Hepatocyte (in vitro differentiated cells): ENCODE measurements around the gene LRRC49. TPM values are rescaled to one million over a fixed set of nuclear protein-coding genes. Genes with fewer than 3 reads are reported as not detected.

ENCODE experiments used
- DNase-seq: peaks from one replicate; pipeline ENCODE4 v3.0.0-alpha.2; 2016; ENCODE audit warnings: low spot score
- H2AFZ ChIP-seq: fragments of 200-600 bp; sonication (generic); 2 replicates; pipeline ENCODE4 v1.6.0; 2016; ENCODE audit warnings: antibody characterized with exemption, mild to moderate bottlenecking
- H3K27ac ChIP-seq: fragments of 200-600 bp; sonication (generic); 2 replicates; pipeline ENCODE4 v1.5.1; 2016; ENCODE audit warnings: mild to moderate bottlenecking
- H3K27me3 ChIP-seq: fragments of 200-600 bp; sonication (generic); 2 replicates; pipeline ENCODE4 v1.6.1; 2016
- H3K36me3 ChIP-seq: fragments of 200-600 bp; sonication (generic); replicated peaks from 2 replicates; pipeline ENCODE4 v1.5.1; 2016; ENCODE audit warnings: low read depth; ENCODE audit not compliant: insufficient read depth
- H3K4me1 ChIP-seq: fragments of 200-600 bp; sonication (generic); 2 replicates; pipeline ENCODE4 v1.5.1; 2016; ENCODE audit warnings: mild to moderate bottlenecking, moderate library complexity; ENCODE audit not compliant: insufficient read depth
- H3K4me2 ChIP-seq: fragments of 200-600 bp; sonication (generic); 2 replicates; pipeline ENCODE4 v1.6.0; 2016
- H3K4me3 ChIP-seq: fragments of 200-600 bp; sonication (generic); 2 replicates; pipeline ENCODE4 v1.5.1; 2016; ENCODE audit warnings: mild to moderate bottlenecking
- H3K79me2 ChIP-seq: fragments of 200-600 bp; sonication (generic); 2 replicates; pipeline ENCODE4 v1.6.0; 2017; ENCODE audit warnings: mild to moderate bottlenecking
- H3K9me2 ChIP-seq: fragments of 200-600 bp; sonication (generic); replicated peaks from 2 replicates; pipeline ENCODE4 v1.6.0; 2017; ENCODE audit warnings: mild to moderate bottlenecking; ENCODE audit not compliant: insufficient read depth
- H3K9me3 ChIP-seq: fragments of 200-600 bp; sonication (generic); 2 replicates; pipeline ENCODE4 v1.5.1; 2016; ENCODE audit warnings: low read depth, mild to moderate bottlenecking
- H4K20me1 ChIP-seq: fragments of 200-600 bp; sonication (generic); 2 replicates; pipeline ENCODE4 v1.6.0; 2016; ENCODE audit warnings: mild to moderate bottlenecking; ENCODE audit not compliant: insufficient read depth, poor library complexity, severe bottlenecking
- EZH2 ChIP-seq: fragments of 200-600 bp; sonication (generic); IDR thresholded peaks from 2 replicates; pipeline ENCODE4 v1.6.1; 2016; ENCODE audit warnings: antibody characterized with exemption, mild to moderate bottlenecking, borderline replicate concordance
- EZH2phosphoT487 ChIP-seq: fragments of 200-600 bp; sonication (generic); IDR thresholded peaks from one replicate; pipeline ENCODE4 v1.6.1; 2018; ENCODE audit warnings: antibody characterized with exemption, mild to moderate bottlenecking, low read depth, moderate library complexity; ENCODE audit not compliant: unreplicated experiment, severe bottlenecking
- WGBS: methylation state at CpG from one replicate; pipeline ENCODE4 v1.1.6; 2016; ENCODE audit warnings: low lambda C conversion rate; ENCODE audit errors: missing lambda C conversion rate; 5-methylcytosine and 5-hydroxymethylcytosine counted together
- polyA plus RNA-seq: library from polyadenylated mRNA; unstranded; fragments of >200 nt; fragmentation: Nextera tagmentation; extraction: Ambion mirVana; gene quantifications from 2 replicates; pipeline ENCODE4 v1.2.1, GENCODE V29; 2016
- total RNA-seq: library from RNA; depleted of rRNA; stranded (reverse); fragments of >200 nt; gene quantifications from 2 replicates; pipeline ENCODE4 v1.2.3, GENCODE V29; 2014
- TF ChIP-seq, protein P1 (sequence below): fragments of 200-600 bp; sonication (generic); IDR thresholded peaks from 2 replicates; pipeline ENCODE4 v1.5.1; 2016; ENCODE audit warnings: antibody characterized with exemption, mild to moderate bottlenecking; ENCODE audit not compliant: poor library complexity

LRRC49 gene
- total and polyA plus RNA-seq, 2 experiments from 2014 or later = 1.4 to 11.6 TPM

- H2AFZ ChIP-seq = no peak overlapping the region
- TF ChIP-seq, protein P1, sequence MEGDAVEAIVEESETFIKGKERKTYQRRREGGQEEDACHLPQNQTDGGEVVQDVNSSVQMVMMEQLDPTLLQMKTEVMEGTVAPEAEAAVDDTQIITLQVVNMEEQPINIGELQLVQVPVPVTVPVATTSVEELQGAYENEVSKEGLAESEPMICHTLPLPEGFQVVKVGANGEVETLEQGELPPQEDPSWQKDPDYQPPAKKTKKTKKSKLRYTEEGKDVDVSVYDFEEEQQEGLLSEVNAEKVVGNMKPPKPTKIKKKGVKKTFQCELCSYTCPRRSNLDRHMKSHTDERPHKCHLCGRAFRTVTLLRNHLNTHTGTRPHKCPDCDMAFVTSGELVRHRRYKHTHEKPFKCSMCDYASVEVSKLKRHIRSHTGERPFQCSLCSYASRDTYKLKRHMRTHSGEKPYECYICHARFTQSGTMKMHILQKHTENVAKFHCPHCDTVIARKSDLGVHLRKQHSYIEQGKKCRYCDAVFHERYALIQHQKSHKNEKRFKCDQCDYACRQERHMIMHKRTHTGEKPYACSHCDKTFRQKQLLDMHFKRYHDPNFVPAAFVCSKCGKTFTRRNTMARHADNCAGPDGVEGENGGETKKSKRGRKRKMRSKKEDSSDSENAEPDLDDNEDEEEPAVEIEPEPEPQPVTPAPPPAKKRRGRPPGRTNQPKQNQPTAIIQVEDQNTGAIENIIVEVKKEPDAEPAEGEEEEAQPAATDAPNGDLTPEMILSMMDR = no peak
- TF ChIP-seq EZH2phosphoT487 (no peak), EZH2 (no peak)
- no peaks in the 10 kb centered on the region for H3K36me3 ChIP-seq
- 93% methylated on average over 7 of the region's 7 CpGs for WGBS
- H3K9me3 ChIP-seq = no peaks in the 10 kb centered on the region
- H4K20me1 ChIP-seq = no peaks in the 10 kb centered on the region
- no peaks in the 10 kb centered on the region for H3K79me2 ChIP-seq
- peak overlapping the region; percentile 42 for H3K27ac ChIP-seq
- peaks cover 17% of the 10 kb centered on the region for H3K4me1 ChIP-seq
- no peak overlapping the region for H3K4me3 ChIP-seq
- H3K4me2 ChIP-seq = no peak overlapping the region
- no peak for DNase-seq
- H3K27me3 ChIP-seq = no peaks in the 10 kb centered on the region
- H3K9me2 ChIP-seq = no peaks in the 10 kb centered on the region
Observed at GRCh38 chr15:71080166-71080565, 187.5 kb downstream of the LRRC49 start.

- Histone ChIP-seq H3K79me2 (no peaks in the 10 kb centered on the region), H3K27ac (no peak overlapping the region), H4K20me1 (no peaks in the 10 kb centered on the region), H3K9me3 (no peaks in the 10 kb centered on the region), H3K4me1 (peaks cover 17% of the 10 kb centered on the region), H3K4me3 (no peak overlapping the region), H3K9me2 (no peaks in the 10 kb centered on the region), H3K27me3 (no peaks in the 10 kb centered on the region), H3K36me3 (no peaks in the 10 kb centered on the region), H3K4me2 (no peak overlapping the region), H2AFZ (no peak overlapping the region)
- 86% methylated on average over 1 of the region's 1 CpG for WGBS
- DNase-seq = no peak
- no peak for TF ChIP-seq EZH2phosphoT487
- TF ChIP-seq EZH2 = no peak
- TF ChIP-seq, protein P1 = no peak
Observed at GRCh38 chr15:71080705-71081104, 188.1 kb downstream of the LRRC49 start.

- Histone ChIP-seq H3K27ac (no peak overlapping the region), H3K4me2 (no peak overlapping the region), H3K79me2 (no peaks in the 10 kb centered on the region), H3K9me3 (no peaks in the 10 kb centered on the region), H3K27me3 (no peaks in the 10 kb centered on the region), H4K20me1 (no peaks in the 10 kb centered on the region), H3K9me2 (no peaks in the 10 kb centered on the region), H2AFZ (no peak overlapping the region), H3K36me3 (no peaks in the 10 kb centered on the region), H3K4me3 (no peak overlapping the region), H3K4me1 (peaks cover 17% of the 10 kb centered on the region)
- TF ChIP-seq EZH2 (no peak), EZH2phosphoT487 (no peak)
- TF ChIP-seq, protein P1 = no peak
- DNase-seq = no peak
- 91% methylated on average over 5 of the region's 5 CpGs for WGBS
Observed at GRCh38 chr15:71082803-71083202, 190.2 kb downstream of the LRRC49 start.

- H3K27ac ChIP-seq = no peak overlapping the region
- TF ChIP-seq EZH2 = no peak
- TF ChIP-seq EZH2phosphoT487 = no peak
- TF ChIP-seq, protein P1 = no peak
- no peak overlapping the region for H2AFZ ChIP-seq
- peaks cover 16% of the 10 kb centered on the region for H3K4me1 ChIP-seq
- H3K36me3 ChIP-seq = no peaks in the 10 kb centered on the region
- no peaks in the 10 kb centered on the region for H3K9me2 ChIP-seq
- WGBS = 80% methylated on average over 5 of the region's 5 CpGs
- H3K27me3 ChIP-seq = no peaks in the 10 kb centered on the region
- no peaks in the 10 kb centered on the region for H4K20me1 ChIP-seq
- H3K4me3 ChIP-seq = no peak overlapping the region
- no peak for DNase-seq
- no peak overlapping the region for H3K4me2 ChIP-seq
- H3K79me2 ChIP-seq = no peaks in the 10 kb centered on the region
- H3K9me3 ChIP-seq = no peaks in the 10 kb centered on the region
Observed at GRCh38 chr15:71083349-71083748, 190.7 kb downstream of the LRRC49 start.
